ENCODE results near the gene GTF2H2C.

The GTF2H2C gene

DNA sequence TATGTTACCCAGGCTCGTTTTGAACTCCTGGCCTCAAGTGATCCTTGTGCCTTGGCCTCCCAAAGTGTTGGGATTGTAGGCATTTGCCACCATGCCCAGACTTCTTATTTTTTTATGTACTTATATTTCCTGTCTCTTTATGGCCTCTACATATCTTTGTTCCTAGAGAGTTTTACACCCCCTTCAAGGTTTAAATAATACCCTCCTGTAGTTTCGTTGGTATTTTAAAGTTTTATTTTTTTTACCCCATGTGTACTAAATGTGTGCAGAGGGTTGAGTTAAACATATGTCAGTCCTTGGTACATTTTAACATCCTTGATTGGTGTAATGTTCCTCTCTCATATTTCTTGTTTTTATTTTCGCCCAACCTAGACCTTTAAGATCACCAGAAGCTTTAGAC, 38.0 kb upstream of the GTF2H2C start:
- DNase-seq (ENCODE audit: extremely low read depth, low read depth) = no peak
- no peak overlapping the region for H3K4me3 ChIP-seq (replicated peaks; ENCODE audit: low read depth, low read length)
- TF ChIP-seq, protein P1, sequence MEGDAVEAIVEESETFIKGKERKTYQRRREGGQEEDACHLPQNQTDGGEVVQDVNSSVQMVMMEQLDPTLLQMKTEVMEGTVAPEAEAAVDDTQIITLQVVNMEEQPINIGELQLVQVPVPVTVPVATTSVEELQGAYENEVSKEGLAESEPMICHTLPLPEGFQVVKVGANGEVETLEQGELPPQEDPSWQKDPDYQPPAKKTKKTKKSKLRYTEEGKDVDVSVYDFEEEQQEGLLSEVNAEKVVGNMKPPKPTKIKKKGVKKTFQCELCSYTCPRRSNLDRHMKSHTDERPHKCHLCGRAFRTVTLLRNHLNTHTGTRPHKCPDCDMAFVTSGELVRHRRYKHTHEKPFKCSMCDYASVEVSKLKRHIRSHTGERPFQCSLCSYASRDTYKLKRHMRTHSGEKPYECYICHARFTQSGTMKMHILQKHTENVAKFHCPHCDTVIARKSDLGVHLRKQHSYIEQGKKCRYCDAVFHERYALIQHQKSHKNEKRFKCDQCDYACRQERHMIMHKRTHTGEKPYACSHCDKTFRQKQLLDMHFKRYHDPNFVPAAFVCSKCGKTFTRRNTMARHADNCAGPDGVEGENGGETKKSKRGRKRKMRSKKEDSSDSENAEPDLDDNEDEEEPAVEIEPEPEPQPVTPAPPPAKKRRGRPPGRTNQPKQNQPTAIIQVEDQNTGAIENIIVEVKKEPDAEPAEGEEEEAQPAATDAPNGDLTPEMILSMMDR (IDR thresholded peaks at IDR 0.05; ENCODE audit: low read depth, low read length, missing control alignments) = no peak

DNA sequence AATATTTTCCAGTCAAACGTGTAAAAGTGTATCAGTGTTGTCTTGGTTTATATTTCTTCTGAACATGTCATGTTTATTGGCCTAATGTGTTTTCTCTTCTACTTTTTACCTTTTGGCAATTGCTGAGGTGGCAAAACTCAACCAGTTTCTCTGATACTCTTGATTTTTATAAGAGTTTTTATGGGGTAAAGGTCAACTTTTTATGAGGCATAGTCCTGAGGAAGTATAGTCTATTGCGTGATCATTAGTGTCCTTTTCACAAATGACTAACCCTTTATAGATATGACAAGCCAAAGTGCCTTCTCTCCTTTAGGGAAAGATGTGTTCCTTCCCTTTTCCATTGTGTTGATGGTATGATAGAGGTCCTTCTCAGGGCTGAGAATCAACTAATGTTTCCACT, 34.5 kb upstream of the GTF2H2C start:
- no peak overlapping the region for H3K4me3 ChIP-seq (replicated peaks; ENCODE audit: low read depth, low read length)
- DNase-seq (ENCODE audit: extremely low read depth, low read depth) = no peak
- TF ChIP-seq, protein P1 (IDR thresholded peaks at IDR 0.05; ENCODE audit: low read depth, low read length, missing control alignments) = no peak

DNA sequence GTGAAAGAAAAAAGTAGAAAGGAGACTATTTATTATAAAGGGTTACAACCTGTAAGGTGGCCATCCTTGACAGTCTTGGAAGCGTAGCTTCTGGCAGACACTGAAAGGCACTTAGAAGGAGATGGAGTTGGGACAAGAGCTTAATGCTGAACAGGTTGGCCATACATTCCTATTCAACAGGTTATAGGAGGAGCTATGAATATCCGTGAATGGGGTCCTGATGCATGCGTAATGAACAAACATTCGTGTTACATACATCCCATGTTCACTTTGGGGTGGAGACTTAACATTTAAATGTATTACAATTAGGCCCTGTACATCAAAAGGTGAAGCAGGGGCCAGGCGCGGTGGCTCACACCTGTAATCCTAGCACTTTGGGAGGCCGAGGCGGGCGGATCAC, 33.3 kb upstream of the GTF2H2C start:
- H3K4me3 ChIP-seq (replicated peaks; ENCODE audit: low read depth, low read length) = no peak overlapping the region
- TF ChIP-seq, protein P1 (IDR thresholded peaks at IDR 0.05; ENCODE audit: low read depth, low read length, missing control alignments) = no peak
- DNase-seq (ENCODE audit: extremely low read depth, low read depth) = no peak

DNA sequence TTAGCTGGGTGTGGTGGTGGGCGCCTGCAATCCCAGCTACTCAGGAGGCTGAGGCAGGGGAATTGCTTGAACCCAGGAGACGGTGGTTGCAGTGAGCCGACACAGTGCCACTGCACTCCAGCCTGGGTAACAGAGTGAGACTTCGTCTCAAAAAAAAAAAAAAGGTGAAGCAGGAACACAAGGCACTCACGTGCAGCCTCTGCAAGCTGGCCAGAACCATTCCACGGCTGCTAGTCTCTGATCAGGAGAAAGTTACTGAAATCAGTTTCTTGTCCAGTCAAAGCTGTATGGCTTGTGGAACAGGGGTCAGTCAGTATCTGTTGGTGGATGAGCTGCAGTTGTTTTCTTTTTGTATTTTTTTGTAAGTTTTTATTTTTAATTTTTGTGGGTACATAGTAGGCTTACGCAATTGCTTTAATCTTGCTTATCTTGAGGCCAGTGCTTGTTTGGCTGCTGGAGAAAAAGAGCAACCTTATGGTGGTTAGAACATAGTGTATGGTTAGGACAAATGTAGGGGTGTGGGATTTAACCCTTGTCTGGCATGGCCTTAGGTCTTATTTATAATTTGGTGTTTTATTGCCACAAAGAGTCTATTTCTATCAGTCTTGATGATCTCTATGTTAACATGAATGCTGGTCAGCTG, 32.7 kb upstream of the GTF2H2C start:
- no peak for DNase-seq (ENCODE audit: extremely low read depth, low read depth)
- TF ChIP-seq, protein P1 (IDR thresholded peaks at IDR 0.05; ENCODE audit: low read depth, low read length, missing control alignments) = no peak
- no peak overlapping the region for H3K4me3 ChIP-seq (replicated peaks; ENCODE audit: low read depth, low read length)

DNA sequence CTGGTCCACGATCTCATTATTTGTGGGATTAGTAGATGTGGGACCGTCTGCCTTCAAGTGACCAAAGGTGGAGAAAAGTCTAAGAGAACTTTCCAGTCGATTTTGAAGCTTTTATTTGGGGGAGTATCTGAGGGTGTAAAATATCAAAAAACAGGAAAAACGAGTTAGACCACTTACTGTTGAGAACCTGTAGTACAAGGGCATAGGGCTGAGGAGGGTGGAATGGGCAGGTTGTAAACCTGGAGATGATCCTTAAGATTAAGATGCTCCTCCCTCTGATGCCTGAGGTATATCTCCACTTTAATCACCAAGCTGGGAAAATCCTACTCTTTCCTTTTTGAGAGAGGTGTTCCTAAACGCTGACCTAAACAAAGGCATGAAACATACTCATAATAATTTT, 32.0 kb upstream of the GTF2H2C start:
- no peak overlapping the region for H3K4me3 ChIP-seq (replicated peaks; ENCODE audit: low read depth, low read length)
- no peak for DNase-seq (ENCODE audit: extremely low read depth, low read depth)
- TF ChIP-seq, protein P1 (IDR thresholded peaks at IDR 0.05; ENCODE audit: low read depth, low read length, missing control alignments) = no peak

DNA sequence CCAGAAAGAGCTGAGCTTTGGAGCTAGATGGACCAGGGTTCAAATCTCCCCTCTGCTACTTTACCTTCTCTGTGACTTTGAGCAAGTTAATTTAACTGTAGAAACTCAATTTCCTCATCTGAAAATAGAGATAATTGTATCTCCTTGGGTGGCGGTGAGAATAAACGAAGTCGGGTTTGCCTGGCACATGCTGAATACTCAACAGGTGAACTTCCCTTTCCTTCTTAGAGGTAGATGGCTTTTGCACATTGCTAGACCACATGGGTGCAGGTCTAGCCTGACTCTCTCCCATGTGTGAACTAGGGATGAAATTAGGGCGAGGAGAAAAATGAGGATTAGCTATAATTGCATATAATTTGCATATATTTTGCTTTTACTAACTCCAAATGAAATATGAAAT, 31.4 kb upstream of the GTF2H2C start:
- TF ChIP-seq, protein P1 (IDR thresholded peaks at IDR 0.05; ENCODE audit: low read depth, low read length, missing control alignments) = no peak
- H3K4me3 ChIP-seq (replicated peaks; ENCODE audit: low read depth, low read length) = no peak overlapping the region
- no peak for DNase-seq (ENCODE audit: extremely low read depth, low read depth)
